Activated T-cell treated with anti-CD3 and anti-CD28 coated beads, Interleukin-2, amount 50 U/mL, for 24 hours (primary cell): ENCODE data around the gene TMEFF2.

ENCODE experiments used
- DNase-seq: peaks from one replicate; pipeline ENCODE4 v3.0.0-alpha.2; 2020
- H3K27ac Mint-ChIP-seq: 2 replicates; pipeline ENCODE4 v1.8.0; 2020; ENCODE audit warnings: mild to moderate bottlenecking, mixed read lengths
- H3K27me3 Mint-ChIP-seq: 2 replicates; pipeline ENCODE4 v1.8.0; 2020; ENCODE audit warnings: mixed read lengths
- H3K36me3 Mint-ChIP-seq: 2 replicates; pipeline ENCODE4 v1.8.0; 2020; ENCODE audit warnings: low read depth, mixed read lengths
- H3K4me1 Mint-ChIP-seq: 2 replicates; pipeline ENCODE4 v1.8.0; 2020; ENCODE audit warnings: low read depth, mixed read lengths
- H3K4me3 Mint-ChIP-seq: 2 replicates; pipeline ENCODE4 v1.8.0; 2020; ENCODE audit warnings: mild to moderate bottlenecking, moderate library complexity, mixed read lengths
- H3K9me3 Mint-ChIP-seq: 2 replicates; pipeline ENCODE4 v1.8.0; 2020; ENCODE audit warnings: mixed read lengths

Gene TMEFF2

DNA sequence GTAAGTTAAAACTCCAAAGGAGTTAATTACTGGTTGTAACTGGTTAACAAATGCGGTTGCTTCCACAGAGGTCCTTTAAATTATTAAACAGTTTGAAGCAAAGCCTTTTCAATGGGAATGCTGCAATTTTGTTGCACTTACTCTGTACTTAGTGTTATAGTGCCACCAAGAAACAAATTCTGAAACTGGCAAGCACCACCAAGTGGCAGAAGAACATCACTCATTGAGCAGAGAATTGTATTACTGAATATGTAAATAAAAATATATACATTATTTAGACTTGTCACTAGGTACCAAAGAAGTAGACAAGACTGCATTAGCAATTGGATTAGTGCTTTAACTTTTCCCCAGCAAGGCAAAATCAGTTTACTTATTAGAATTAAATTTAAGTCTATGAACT, 2.6 kb upstream of the TMEFF2 start:
- H3K4me3 Mint-ChIP-seq = no peak overlapping the region
- H3K4me1 Mint-ChIP-seq = peaks cover 25% of the 10 kb centered on the region
- peaks cover 72% of the 10 kb centered on the region for H3K27me3 Mint-ChIP-seq
- H3K9me3 Mint-ChIP-seq = no peaks in the 10 kb centered on the region
- DNase-seq = no peak
- no peak overlapping the region for H3K27ac Mint-ChIP-seq
- H3K36me3 Mint-ChIP-seq = no peaks in the 10 kb centered on the region

DNA sequence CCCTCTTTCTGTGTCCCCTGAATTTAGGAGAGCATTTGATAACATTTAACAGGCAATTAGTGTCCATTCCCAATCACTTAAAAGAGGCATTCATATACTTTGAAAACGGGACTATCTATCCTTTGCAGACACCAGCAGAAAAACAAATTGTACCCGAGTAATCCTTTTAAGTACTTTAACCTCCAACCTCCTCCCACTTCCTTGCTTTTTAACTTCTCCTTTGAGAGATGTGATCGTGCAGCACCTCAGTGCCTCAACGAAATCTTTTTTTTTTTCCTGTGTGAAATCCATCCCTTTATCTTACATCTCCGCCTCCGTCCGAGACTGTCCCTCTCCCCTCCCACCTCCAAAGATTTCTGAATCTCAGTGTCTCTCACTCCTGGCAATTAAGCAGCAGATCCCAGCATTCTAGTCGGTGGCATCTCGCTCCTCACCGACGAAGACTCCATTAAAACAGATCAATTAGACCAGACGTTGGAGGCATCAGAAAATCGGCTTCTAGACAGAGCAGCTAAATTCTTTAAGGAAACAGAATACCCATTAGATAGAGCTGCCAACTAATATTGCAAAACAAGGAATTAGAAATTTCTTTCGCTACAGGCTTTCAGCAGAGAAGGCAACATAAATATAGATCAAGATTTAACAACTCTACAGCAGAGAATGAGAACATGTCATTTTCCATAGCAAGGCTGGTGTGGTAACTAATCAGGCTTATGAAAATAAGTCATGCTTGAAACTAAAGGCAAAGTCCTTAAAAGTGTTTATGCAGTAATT, 1.9 kb upstream of the TMEFF2 start:
- H3K27me3 Mint-ChIP-seq = peaks cover 76% of the 10 kb centered on the region
- H3K36me3 Mint-ChIP-seq = no peaks in the 10 kb centered on the region
- no peak for DNase-seq
- peaks cover 25% of the 10 kb centered on the region for H3K4me1 Mint-ChIP-seq
- peak overlapping the region; percentile 79 for H3K4me3 Mint-ChIP-seq
- H3K9me3 Mint-ChIP-seq = no peaks in the 10 kb centered on the region
- H3K27ac Mint-ChIP-seq = no peak overlapping the region

DNA sequence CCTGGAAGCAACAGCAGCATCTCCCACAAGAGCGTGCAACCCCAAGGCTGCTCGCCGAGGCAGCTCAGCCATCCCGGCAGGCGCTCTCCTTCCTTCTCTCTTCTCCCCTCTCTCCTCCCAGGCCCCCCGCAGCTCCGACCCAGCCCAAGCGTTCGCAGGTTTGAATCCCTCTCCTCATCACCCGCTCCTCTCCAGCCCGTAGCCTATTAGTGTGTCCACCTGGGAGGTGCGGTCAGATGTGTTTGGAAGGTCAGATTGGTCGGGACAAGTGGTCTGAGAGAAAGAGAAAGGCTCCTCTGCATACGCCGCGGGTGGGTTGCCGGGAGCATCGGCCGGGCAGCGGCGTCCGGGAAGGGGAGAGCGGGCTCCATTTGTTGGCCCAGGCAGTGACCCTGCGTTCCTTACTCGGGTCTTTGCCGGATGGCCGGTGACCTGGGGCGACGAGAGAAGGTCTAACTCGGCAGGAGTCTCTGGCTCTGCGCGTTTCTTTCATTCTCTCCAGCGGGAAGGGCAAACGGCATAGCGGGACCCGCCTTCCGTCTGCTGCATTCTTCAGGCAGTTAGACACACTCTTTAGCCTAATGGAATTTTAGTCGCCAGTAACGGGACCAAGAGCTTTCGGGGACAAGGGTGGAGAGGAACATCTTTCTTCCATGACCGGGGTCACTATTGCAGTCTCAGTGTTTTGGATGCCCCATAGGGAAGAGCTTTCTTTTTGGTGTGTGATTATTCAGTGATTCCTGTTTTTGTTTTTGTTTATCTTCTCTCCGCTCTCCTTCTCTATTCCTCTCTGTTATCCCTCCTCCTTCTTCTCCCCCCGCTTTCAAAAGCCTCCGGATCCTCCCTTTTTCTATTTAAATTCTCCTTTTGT, 1.1 kb upstream of the TMEFF2 start:
- H3K27me3 Mint-ChIP-seq = peaks cover 82% of the 10 kb centered on the region
- H3K4me3 Mint-ChIP-seq = peak overlapping the region; percentile 79
- no peaks in the 10 kb centered on the region for H3K9me3 Mint-ChIP-seq
- H3K4me1 Mint-ChIP-seq = peaks cover 25% of the 10 kb centered on the region
- peak; percentile 51 for DNase-seq
- no peak overlapping the region for H3K27ac Mint-ChIP-seq
- H3K36me3 Mint-ChIP-seq = no peaks in the 10 kb centered on the region

- H3K27me3 Mint-ChIP-seq = peaks cover 86% of the 10 kb centered on the region
- no peaks in the 10 kb centered on the region for H3K36me3 Mint-ChIP-seq
- H3K27ac Mint-ChIP-seq = no peak overlapping the region
- no peak for DNase-seq
- peaks cover 25% of the 10 kb centered on the region for H3K4me1 Mint-ChIP-seq
- no peaks in the 10 kb centered on the region for H3K9me3 Mint-ChIP-seq
- H3K4me3 Mint-ChIP-seq = peak overlapping the region; percentile 79
Observed at GRCh38 chr2:192194265-192194865, 368 bp downstream of the TMEFF2 start.

DNA sequence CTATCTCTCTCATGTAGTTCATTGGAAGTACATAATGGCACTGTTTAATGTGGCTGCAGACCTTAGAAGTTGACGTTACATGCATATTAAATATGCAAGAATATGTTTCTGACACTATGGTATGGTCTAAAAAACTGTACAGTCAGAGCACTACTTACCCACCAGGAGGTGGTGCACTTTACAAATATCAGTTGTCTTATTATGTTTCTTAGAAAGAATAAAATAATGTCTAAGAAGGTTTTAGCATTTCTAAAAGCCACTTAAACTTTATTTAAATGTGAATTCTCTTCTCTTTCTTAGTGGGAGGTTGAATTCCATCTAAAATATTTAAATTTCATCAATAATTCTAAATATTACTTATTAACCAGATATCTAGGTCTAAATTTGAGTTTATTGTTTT, 4.3 kb downstream of the TMEFF2 start:
- Mint-ChIP-seq H3K27ac (no peak overlapping the region), H3K36me3 (no peaks in the 10 kb centered on the region), H3K9me3 (no peaks in the 10 kb centered on the region), H3K4me1 (peaks cover 11% of the 10 kb centered on the region), H3K27me3 (peaks cover 72% of the 10 kb centered on the region), H3K4me3 (no peak overlapping the region)
- no peak for DNase-seq

GRCh38 chr2:192186806-192187205, 7.9 kb downstream of the TMEFF2 start:
- H3K36me3 Mint-ChIP-seq = no peaks in the 10 kb centered on the region
- DNase-seq = no peak
- no peak overlapping the region for H3K4me3 Mint-ChIP-seq
- no peaks in the 10 kb centered on the region for H3K4me1 Mint-ChIP-seq
- peaks cover 54% of the 10 kb centered on the region for H3K27me3 Mint-ChIP-seq
- no peaks in the 10 kb centered on the region for H3K9me3 Mint-ChIP-seq
- no peak overlapping the region for H3K27ac Mint-ChIP-seq

DNA sequence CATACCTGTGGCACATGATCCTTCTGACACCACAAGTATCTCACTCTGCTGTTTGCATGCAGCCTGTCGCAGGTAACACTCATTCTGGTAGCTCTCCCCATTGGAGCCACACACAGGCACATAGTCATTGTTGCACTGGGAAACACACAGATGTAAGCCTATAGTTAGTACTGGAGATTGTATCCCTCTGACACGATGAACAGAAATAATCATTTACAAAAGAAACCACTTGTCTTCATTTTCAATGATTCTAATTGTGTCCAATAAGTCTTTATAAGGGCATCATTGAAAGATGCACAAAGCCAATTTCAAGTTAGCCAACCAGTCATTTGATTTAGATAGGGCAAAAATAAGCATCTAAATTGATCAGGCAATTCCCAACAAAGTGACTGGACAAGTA, 10.4 kb downstream of the TMEFF2 start:
- Mint-ChIP-seq H3K4me3 (no peak overlapping the region), H3K9me3 (no peaks in the 10 kb centered on the region), H3K27me3 (peaks cover 40% of the 10 kb centered on the region), H3K36me3 (no peaks in the 10 kb centered on the region), H3K4me1 (no peaks in the 10 kb centered on the region), H3K27ac (no peak overlapping the region)
- DNase-seq = no peak

DNA sequence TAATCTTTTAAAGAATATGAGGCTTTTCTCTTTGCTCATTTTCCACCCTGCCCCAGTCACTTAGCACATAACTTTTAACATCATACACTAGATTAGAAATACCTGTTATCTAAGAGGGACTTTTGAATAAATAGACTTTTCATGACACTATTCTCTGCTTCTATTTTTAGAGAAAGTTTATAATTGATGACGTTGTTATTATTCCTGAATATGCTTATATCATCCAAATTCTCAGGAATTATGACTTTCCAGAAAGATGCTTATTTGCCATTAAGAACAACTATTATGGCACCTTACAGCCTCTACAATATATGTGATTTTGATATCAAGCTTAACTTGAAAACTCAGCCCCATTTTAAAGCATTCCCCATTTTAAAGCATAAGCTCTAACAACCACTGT, 11.4 kb downstream of the TMEFF2 start:
- no peaks in the 10 kb centered on the region for H3K9me3 Mint-ChIP-seq
- no peak overlapping the region for H3K27ac Mint-ChIP-seq
- DNase-seq = no peak
- H3K36me3 Mint-ChIP-seq = no peaks in the 10 kb centered on the region
- H3K4me3 Mint-ChIP-seq = no peak overlapping the region
- no peaks in the 10 kb centered on the region for H3K4me1 Mint-ChIP-seq
- peaks cover 36% of the 10 kb centered on the region for H3K27me3 Mint-ChIP-seq

GRCh38 chr2:192166946-192167345, 27.8 kb downstream of the TMEFF2 start:
- H3K4me1 Mint-ChIP-seq = peaks cover 4% of the 10 kb centered on the region
- DNase-seq = no peak
- H3K27me3 Mint-ChIP-seq = peaks cover 34% of the 10 kb centered on the region
- H3K27ac Mint-ChIP-seq = no peak overlapping the region
- no peak overlapping the region for H3K4me3 Mint-ChIP-seq
- no peaks in the 10 kb centered on the region for H3K36me3 Mint-ChIP-seq
- H3K9me3 Mint-ChIP-seq = no peaks in the 10 kb centered on the region

DNA sequence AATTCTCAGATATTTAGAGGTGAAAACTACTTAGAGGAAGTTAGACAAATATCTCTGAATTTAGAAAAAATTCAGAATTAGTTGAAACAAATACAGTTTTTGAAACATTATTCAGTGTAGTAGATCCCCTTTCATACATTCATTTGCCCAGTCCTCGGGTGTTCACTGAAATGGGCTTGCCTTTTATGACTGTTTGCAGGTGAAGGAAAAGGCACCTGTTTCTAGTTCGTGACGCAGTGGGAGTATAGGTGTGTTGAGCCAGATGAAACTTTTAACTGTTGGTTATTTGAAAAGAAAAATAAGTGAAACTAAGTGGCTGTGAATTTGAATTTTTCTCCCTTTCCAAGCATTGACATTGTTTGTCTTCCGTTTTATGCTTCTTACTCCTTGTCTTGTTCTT, 28.9 kb downstream of the TMEFF2 start:
- Mint-ChIP-seq H3K4me3 (no peak overlapping the region), H3K27ac (no peak overlapping the region), H3K4me1 (peaks cover 11% of the 10 kb centered on the region), H3K27me3 (peaks cover 26% of the 10 kb centered on the region), H3K9me3 (no peaks in the 10 kb centered on the region), H3K36me3 (no peaks in the 10 kb centered on the region)
- DNase-seq = no peak

GRCh38 chr2:192162392-192163042, 32.2 kb downstream of the TMEFF2 start:
- Mint-ChIP-seq H3K9me3 (no peaks in the 10 kb centered on the region), H3K27me3 (peaks cover 13% of the 10 kb centered on the region), H3K4me3 (no peak overlapping the region), H3K36me3 (no peaks in the 10 kb centered on the region), H3K4me1 (peaks cover 11% of the 10 kb centered on the region), H3K27ac (no peak overlapping the region)
- peak; percentile 46 for DNase-seq

DNA sequence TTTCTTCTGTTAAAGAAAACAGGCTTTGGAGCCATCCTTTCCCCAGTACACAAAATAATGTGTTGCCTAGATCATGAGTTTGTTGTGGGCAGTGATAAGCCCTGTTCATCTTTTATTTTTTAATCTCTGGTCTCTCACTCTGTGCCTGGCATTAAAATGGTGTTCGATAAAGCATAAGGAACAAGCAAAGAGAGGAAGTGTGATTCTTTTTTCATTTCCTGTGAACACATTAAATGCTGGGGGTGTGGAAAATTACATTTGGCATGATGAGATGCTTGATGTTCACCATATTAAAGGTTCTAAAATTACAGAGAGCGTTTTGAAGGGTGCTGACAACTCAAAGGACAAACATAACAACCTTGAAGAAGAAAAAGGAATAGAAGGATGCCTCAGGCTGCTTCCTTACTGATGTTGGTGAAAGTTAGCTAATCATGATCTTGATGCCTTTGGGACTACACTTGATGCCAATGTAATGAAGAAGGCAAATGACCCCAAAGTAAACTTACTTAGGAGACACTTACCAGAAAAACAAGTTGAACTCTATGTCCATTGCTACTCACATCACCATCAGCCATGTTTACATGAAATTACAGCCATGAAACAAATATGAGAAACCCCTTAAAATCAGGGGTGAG, 33.0 kb downstream of the TMEFF2 start:
- H3K9me3 Mint-ChIP-seq = no peaks in the 10 kb centered on the region
- peaks cover 11% of the 10 kb centered on the region for H3K4me1 Mint-ChIP-seq
- no peak overlapping the region for H3K27ac Mint-ChIP-seq
- DNase-seq = no peak
- no peaks in the 10 kb centered on the region for H3K36me3 Mint-ChIP-seq
- no peak overlapping the region for H3K4me3 Mint-ChIP-seq
- peaks cover 8% of the 10 kb centered on the region for H3K27me3 Mint-ChIP-seq

DNA sequence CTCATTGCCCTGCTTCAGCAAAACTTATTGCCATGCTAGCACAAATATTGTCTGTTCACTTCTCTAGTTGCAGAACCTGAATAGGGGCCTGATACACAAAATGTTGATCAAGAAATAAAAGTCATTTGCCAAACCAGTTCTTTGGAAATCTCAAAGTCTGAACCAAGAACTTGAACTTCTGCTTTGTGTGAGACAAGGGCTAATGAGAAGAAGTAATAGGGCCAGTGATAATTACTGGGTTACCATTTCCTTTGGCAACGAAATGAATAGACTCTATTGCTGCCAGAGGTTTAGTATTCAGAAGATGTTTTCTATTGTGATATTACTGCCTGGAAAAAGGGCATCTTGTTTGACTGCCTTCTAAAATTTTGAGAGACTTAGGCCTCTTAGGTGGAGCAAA, 35.0 kb downstream of the TMEFF2 start:
- Mint-ChIP-seq H3K36me3 (no peaks in the 10 kb centered on the region), H3K4me3 (no peak overlapping the region), H3K9me3 (no peaks in the 10 kb centered on the region), H3K4me1 (peaks cover 11% of the 10 kb centered on the region), H3K27me3 (peaks cover 4% of the 10 kb centered on the region), H3K27ac (no peak overlapping the region)
- no peak for DNase-seq

DNA sequence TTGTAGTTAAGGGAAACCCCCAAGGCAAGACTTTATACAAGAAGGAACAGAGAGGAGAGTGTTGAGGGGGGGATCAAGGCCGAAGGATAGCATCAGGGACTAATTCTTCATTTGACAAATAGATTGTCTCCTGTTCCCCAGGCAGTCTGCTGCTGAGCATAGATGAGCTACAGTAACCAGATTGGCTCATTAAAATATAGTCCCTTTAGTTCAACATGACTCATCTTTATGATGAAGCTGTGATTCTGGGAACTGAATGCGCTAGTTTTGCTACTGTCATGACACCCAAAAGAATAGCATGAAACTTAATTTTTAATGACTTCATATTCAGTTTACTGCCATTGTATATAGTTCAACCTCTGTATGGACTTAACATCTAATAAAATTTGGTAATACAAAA, 35.5 kb downstream of the TMEFF2 start:
- no peaks in the 10 kb centered on the region for H3K36me3 Mint-ChIP-seq
- no peak for DNase-seq
- H3K27ac Mint-ChIP-seq = no peak overlapping the region

More for the DNA sequence above, 35.5 kb downstream of the TMEFF2 start:
- H3K9me3 Mint-ChIP-seq = no peaks in the 10 kb centered on the region
- peaks cover 8% of the 10 kb centered on the region for H3K27me3 Mint-ChIP-seq
- peaks cover 11% of the 10 kb centered on the region for H3K4me1 Mint-ChIP-seq
- no peak overlapping the region for H3K4me3 Mint-ChIP-seq
